Activated CD8-positive, alpha-beta T cell treated with anti-CD3 and anti-CD28 coated beads, Interleukin-2, amount 10 ng/mL, durations not matched to agents 7 days and 5 days (primary cell): ENCODE measurements around the gene RNF214. TPM values are rescaled to one million over a fixed set of nuclear protein-coding genes. Genes with fewer than 3 reads are reported as not detected.

Source experiments
- ATAC-seq: fragments of 150-1000 bp; cut with Tn5 transposase; one replicate; pipeline ENCODE4 v1.10.0; 2021; ENCODE audit warnings: moderate library complexity
- CTCF ChIA-PET: fragments of 350-600 bp; sonication (Branson Sonifier 250); formaldehyde crosslinking; loops from one replicate; lab custom pipeline; 2021; ENCODE audit warnings: antibody characterized with exemption; lab: Charles Lee
- POLR2A ChIA-PET: fragments of 350-600 bp; sonication (Branson Sonifier 250); formaldehyde crosslinking; loops from one replicate; lab custom pipeline; 2021; ENCODE audit warnings: antibody characterized with exemption; lab: Charles Lee
- DNase-seq: peaks from one replicate; pipeline ENCODE4 v3.0.0-alpha.2; 2020
- H3K27ac Mint-ChIP-seq: one replicate; pipeline ENCODE4 v1.8.0; 2021; ENCODE audit warnings: mild to moderate bottlenecking, mixed read lengths
- H3K27me3 Mint-ChIP-seq: one replicate; pipeline ENCODE4 v1.8.0; 2021; ENCODE audit warnings: low read depth, mixed read lengths
- H3K36me3 Mint-ChIP-seq: one replicate; pipeline ENCODE4 v1.8.0; 2021; ENCODE audit warnings: low read depth, mixed read lengths
- H3K4me1 Mint-ChIP-seq: one replicate; pipeline ENCODE4 v1.8.0; 2021; ENCODE audit warnings: low read depth, mixed read lengths
- H3K4me3 Mint-ChIP-seq: one replicate; pipeline ENCODE4 v1.8.0; 2021; ENCODE audit warnings: mild to moderate bottlenecking, mixed read lengths
- H3K9me3 Mint-ChIP-seq: one replicate; pipeline ENCODE4 v1.8.0; 2022; ENCODE audit warnings: mixed read lengths; ENCODE audit not compliant: insufficient read depth
- total RNA-seq, 2 experiments: library from RNA; stranded (reverse); gene quantifications; one replicate each; pipeline ENCODE4 v1.2.3, GENCODE V29; 2021

RNF214 gene
- total RNA-seq, 2 experiments from 2014 or later = 19.5 to 21.2 TPM

GRCh38 chr11:117299351-117300282, 67.1 kb downstream of the RNF214 start:
- Mint-ChIP-seq H3K9me3 (no peaks in the 10 kb centered on the region), H3K4me3 (no peak overlapping the region), H3K36me3 (no peaks in the 10 kb centered on the region), H3K4me1 (no peaks in the 10 kb centered on the region), H3K27ac (no peak overlapping the region), H3K27me3 (peaks cover 3% of the 10 kb centered on the region)
- POLR2A ChIA-PET = no interaction called here
- DNase-seq = no peak
- CTCF ChIA-PET = interaction anchor here (0.8 kb wide), 1 partner anchor 226 kb away, joined by 3 read pairs; no protein-coding TSS in a partner anchor
- no peak for ATAC-seq

GRCh38 chr11:117300283-117300663, 67.8 kb downstream of the RNF214 start:
- peaks cover 3% of the 10 kb centered on the region for H3K27me3 Mint-ChIP-seq
- no peaks in the 10 kb centered on the region for H3K9me3 Mint-ChIP-seq
- DNase-seq (no peak), ATAC-seq (no peak)
- no peak overlapping the region for H3K27ac Mint-ChIP-seq
- ChIA-PET CTCF (interaction anchor here (0.8 kb wide), 2 partner anchors 10 to 226 kb away, joined by 3 read pairs; no protein-coding TSS in a partner anchor), POLR2A (no interaction called here)
- H3K4me1 Mint-ChIP-seq = no peaks in the 10 kb centered on the region
- no peaks in the 10 kb centered on the region for H3K36me3 Mint-ChIP-seq
- H3K4me3 Mint-ChIP-seq = no peak overlapping the region

- H3K27ac Mint-ChIP-seq = no peak overlapping the region
- H3K27me3 Mint-ChIP-seq = peaks cover 3% of the 10 kb centered on the region
- ChIA-PET CTCF (interaction anchor here (0.8 kb wide), 1 partner anchor 9 kb away, joined by 3 read pairs; no protein-coding TSS in a partner anchor), POLR2A (no interaction called here)
- ATAC-seq (no peak), DNase-seq (no peak)
- H3K9me3 Mint-ChIP-seq = no peaks in the 10 kb centered on the region
- no peaks in the 10 kb centered on the region for H3K4me1 Mint-ChIP-seq
- H3K4me3 Mint-ChIP-seq = no peak overlapping the region
- H3K36me3 Mint-ChIP-seq = no peaks in the 10 kb centered on the region
These were observed 68.3 kb downstream of the RNF214 start for GRCh38 chr11:117300773-117301172.

DNA sequence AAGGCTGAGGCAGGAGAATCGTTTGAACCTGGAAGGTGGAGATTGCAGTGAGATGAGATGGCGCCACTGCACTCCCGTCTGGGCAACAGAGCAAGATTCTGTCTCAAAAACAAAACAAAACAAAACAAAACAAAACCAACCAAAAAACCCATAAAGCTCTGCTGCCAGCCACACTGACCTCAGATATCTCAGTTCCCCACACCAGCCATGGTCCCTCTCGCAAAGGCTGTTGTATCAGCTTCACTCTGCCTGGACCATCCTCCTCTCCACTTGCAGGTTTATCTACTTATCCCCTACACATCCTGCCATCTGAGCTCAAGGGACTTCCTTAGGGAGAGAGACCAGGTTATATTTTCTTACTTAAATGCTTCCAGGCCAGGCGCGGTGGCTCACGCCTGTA, 69.8 kb downstream of the RNF214 start:
- no peak for ATAC-seq
- Mint-ChIP-seq H3K9me3 (no peaks in the 10 kb centered on the region), H3K27me3 (peaks cover 3% of the 10 kb centered on the region), H3K36me3 (no peaks in the 10 kb centered on the region), H3K27ac (no peak overlapping the region), H3K4me1 (no peaks in the 10 kb centered on the region), H3K4me3 (no peak overlapping the region)
- no peak for DNase-seq
- ChIA-PET POLR2A (interaction anchor here (1.2 kb wide), 1 partner anchor 344 kb away, joined by 5 read pairs; no protein-coding TSS in a partner anchor), CTCF (no interaction called here)

GRCh38 chr11:117303101-117303500, 70.6 kb downstream of the RNF214 start:
- H3K27ac Mint-ChIP-seq = no peak overlapping the region
- no peak overlapping the region for H3K4me3 Mint-ChIP-seq
- peaks cover 3% of the 10 kb centered on the region for H3K27me3 Mint-ChIP-seq
- ChIA-PET CTCF (interaction anchor here (1.0 to 1.1 kb wide), 2 partner anchors 33 to 123 kb away, joined by 3 read pairs; no protein-coding TSS in a partner anchor), POLR2A (no interaction called here)
- no peaks in the 10 kb centered on the region for H3K36me3 Mint-ChIP-seq
- no peaks in the 10 kb centered on the region for H3K4me1 Mint-ChIP-seq
- no peaks in the 10 kb centered on the region for H3K9me3 Mint-ChIP-seq
- no peak for DNase-seq
- ATAC-seq = no peak

DNA sequence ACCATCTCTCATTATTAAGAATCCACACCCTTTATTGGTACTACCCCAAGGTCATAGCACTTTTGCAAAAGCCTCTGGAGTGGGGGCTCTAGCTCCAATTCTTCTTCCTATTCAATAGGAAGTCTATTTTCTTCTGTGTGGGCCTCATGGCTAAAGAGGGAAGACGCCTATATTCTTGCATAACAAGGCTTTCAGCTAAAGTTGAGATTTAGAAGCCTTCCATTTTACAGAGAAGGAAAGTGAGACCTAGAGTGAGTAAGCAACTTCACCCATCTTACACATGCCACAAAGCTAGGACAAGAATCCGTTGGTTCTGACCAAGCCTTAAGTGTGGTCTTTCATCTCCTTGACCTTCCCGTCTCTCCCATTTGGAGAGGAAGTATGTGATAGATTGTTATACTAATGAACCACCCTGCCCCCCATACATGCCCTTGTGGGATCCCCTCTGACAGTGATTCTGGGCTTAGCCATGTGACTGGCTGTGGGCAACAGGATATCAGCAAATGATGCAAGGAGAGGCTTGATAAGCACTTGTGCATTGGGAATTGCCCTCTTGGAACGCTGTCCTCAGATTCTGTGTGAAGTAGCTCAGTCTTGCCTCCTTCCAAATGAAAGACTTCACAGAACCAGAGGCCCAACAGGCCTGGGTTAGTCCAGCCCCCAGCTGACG, 71.3 kb downstream of the RNF214 start:
- ChIA-PET POLR2A (interaction anchor here (0.6 kb wide), 1 partner anchor 12 kb away, joined by 3 read pairs; the partner anchor contains the start of gene BACE1), CTCF (interaction anchor here (0.6 to 1.1 kb wide), 3 partner anchors 33 to 317 kb away, joined by 3 read pairs; no protein-coding TSS in a partner anchor)
- DNase-seq (no peak), ATAC-seq (no peak)
- H3K36me3 Mint-ChIP-seq = no peaks in the 10 kb centered on the region
- H3K27ac Mint-ChIP-seq = no peak overlapping the region
- peaks cover 3% of the 10 kb centered on the region for H3K27me3 Mint-ChIP-seq
- no peak overlapping the region for H3K4me3 Mint-ChIP-seq
- H3K4me1 Mint-ChIP-seq = no peaks in the 10 kb centered on the region
- no peaks in the 10 kb centered on the region for H3K9me3 Mint-ChIP-seq

GRCh38 chr11:117305145-117305544, 72.7 kb downstream of the RNF214 start:
- ChIA-PET POLR2A (interaction anchor here (0.5 kb wide), 1 partner anchor 40 kb away, joined by 3 read pairs; no protein-coding TSS in a partner anchor), CTCF (no interaction called here)
- H3K4me1 Mint-ChIP-seq = no peaks in the 10 kb centered on the region
- H3K9me3 Mint-ChIP-seq = no peaks in the 10 kb centered on the region
- no peak overlapping the region for H3K27ac Mint-ChIP-seq
- no peak for DNase-seq
- H3K27me3 Mint-ChIP-seq = peaks cover 11% of the 10 kb centered on the region
- no peak overlapping the region for H3K4me3 Mint-ChIP-seq
- no peaks in the 10 kb centered on the region for H3K36me3 Mint-ChIP-seq
- no peak for ATAC-seq

DNA sequence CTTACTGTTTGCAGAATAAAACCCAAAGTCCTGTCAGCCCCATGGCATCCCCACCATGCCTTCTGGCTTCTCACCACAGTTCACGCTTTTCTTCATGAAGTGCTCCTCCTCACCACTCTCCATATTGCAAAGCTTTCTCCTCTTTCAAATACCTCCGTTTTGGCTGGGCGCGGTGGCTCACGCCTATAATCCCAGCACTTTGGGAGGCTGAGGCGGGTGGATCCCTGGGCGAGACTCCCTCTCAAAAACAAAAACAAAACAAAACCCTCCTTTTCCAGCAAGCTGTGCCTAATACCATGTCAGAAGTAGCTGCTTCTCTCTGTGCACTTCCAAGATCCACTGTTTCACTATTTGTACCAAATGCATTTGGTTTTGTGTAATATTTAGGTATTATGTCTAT, 76.8 kb downstream of the RNF214 start:
- ChIA-PET POLR2A (interaction anchor here (0.8 kb wide), 1 partner anchor 33 kb away, joined by 3 read pairs; no protein-coding TSS in a partner anchor), CTCF (no interaction called here)
- H3K36me3 Mint-ChIP-seq = no peaks in the 10 kb centered on the region
- H3K4me3 Mint-ChIP-seq = no peak overlapping the region
- H3K27me3 Mint-ChIP-seq = peaks cover 23% of the 10 kb centered on the region
- DNase-seq (no peak), ATAC-seq (no peak)
- no peaks in the 10 kb centered on the region for H3K9me3 Mint-ChIP-seq
- no peak overlapping the region for H3K27ac Mint-ChIP-seq
- H3K4me1 Mint-ChIP-seq = no peaks in the 10 kb centered on the region

GRCh38 chr11:117313091-117313490, 80.6 kb downstream of the RNF214 start:
- Mint-ChIP-seq H3K36me3 (no peaks in the 10 kb centered on the region), H3K27ac (no peak overlapping the region), H3K9me3 (no peaks in the 10 kb centered on the region), H3K4me1 (peaks cover 11% of the 10 kb centered on the region), H3K4me3 (no peak overlapping the region), H3K27me3 (peaks cover 45% of the 10 kb centered on the region)
- ATAC-seq (no peak), DNase-seq (no peak)
- CTCF ChIA-PET = no interaction called here
- POLR2A ChIA-PET = no interaction called here

DNA sequence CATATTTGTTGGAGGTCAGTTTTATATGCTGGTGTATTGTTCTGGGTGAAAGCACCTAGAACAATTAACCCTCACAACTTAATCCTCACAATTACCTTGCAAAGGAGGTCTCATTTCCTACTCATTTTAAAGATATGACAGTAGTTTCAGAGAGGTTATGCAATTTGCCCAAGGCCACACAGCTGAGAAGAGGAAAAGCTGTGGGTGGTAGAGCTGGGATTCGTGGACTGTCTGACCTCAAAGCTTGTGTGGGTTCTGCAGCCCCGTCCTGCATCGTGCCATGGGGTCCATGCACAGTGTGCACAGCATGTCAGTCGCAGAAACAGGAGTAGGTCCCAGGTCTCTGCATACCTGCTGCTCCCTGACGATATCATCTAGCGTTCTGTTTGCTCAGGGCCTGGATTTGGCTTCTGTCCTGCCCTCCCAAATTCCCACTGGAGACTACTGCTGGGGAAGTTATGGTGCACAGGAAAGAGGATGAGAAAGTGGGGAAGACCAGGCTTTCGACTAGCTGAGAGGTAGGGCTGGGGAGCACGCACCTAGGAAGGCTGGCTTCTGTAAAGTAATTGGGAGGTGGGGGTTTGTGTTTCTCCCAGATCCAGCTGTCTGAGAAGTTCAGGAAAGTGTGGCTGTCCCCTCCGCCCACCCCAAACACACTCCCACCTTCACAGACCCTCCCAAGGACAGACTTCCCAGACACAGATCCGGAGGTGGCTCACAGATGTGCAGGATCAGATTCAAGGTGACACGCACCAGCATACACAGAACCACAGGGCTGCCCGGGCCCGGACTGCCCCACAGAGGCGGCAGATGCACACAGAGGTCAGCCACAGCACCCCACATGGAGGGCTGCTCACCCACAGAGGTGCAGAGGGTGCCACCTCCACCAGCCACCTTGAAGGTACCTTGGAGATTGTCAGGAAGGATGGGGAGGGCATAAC, 81.6 kb downstream of the RNF214 start:
- no peaks in the 10 kb centered on the region for H3K9me3 Mint-ChIP-seq

GRCh38 chr11:117314840-117315239, 82.4 kb downstream of the RNF214 start:
- H3K36me3 Mint-ChIP-seq = no peaks in the 10 kb centered on the region
- POLR2A ChIA-PET = interaction anchor here (1.2 kb wide), 1 partner anchor 11 kb away, joined by 3 read pairs; no protein-coding TSS in a partner anchor
- DNase-seq = no peak
- no peaks in the 10 kb centered on the region for H3K9me3 Mint-ChIP-seq
- CTCF ChIA-PET = no interaction called here
- ATAC-seq = no peak
- H3K4me1 Mint-ChIP-seq = peaks cover 11% of the 10 kb centered on the region
- no peak overlapping the region for H3K27ac Mint-ChIP-seq
- peaks cover 50% of the 10 kb centered on the region for H3K27me3 Mint-ChIP-seq
- peak overlapping the region; percentile 44 for H3K4me3 Mint-ChIP-seq

More for the DNA sequence above, 81.6 kb downstream of the RNF214 start:
- Mint-ChIP-seq H3K27me3 (peaks cover 50% of the 10 kb centered on the region), H3K27ac (no peak overlapping the region), H3K4me1 (peaks cover 11% of the 10 kb centered on the region), H3K4me3 (no peak overlapping the region), H3K36me3 (no peaks in the 10 kb centered on the region)
- ATAC-seq (no peak), DNase-seq (no peak)
- ChIA-PET CTCF (no interaction called here), POLR2A (no interaction called here)
